GM23338 (cell line): ENCODE data around the gene PITX1. TPM values are rescaled to one million over a fixed set of nuclear protein-coding genes. Genes with fewer than 3 reads are reported as not detected.
A peak's percentile ranks its signal among the peaks of the same experiment; 100 is the strongest.

Experiments
- ATAC-seq: fragments of 200-7000 bp; cut with Tn5 transposase; 3 replicates; pipeline ENCODE4 v1.9.1; 2020
- DNase-seq: peaks from one replicate; pipeline ENCODE4 v3.0.0-alpha.2; 2015; ENCODE audit warnings: low spot score
- H2AFZ ChIP-seq: fragments of 200-600 bp; sonication (generic); 2 replicates; pipeline ENCODE4 v1.8.0; 2016; ENCODE audit warnings: antibody characterized with exemption, mild to moderate bottlenecking, moderate library complexity
- H3F3A ChIP-seq: fragments of 200-600 bp; sonication (generic); replicated peaks from 2 replicates; pipeline ENCODE4 v1.8.0; 2017; ENCODE audit warnings: antibody characterized with exemption, mixed run types, low read depth
- H3K27ac ChIP-seq: fragments of 200-600 bp; sonication (generic); 2 replicates; pipeline ENCODE4 v1.6.1; 2016; ENCODE audit warnings: low read depth
- H3K27me3 ChIP-seq: fragments of 200-600 bp; sonication (generic); 2 replicates; pipeline ENCODE4 v1.8.0; 2016; ENCODE audit warnings: mild to moderate bottlenecking, mixed run types, moderate library complexity; ENCODE audit not compliant: insufficient read depth
- H3K36me3 ChIP-seq: fragments of 200-600 bp; sonication (generic); 2 replicates; pipeline ENCODE4 v1.8.0; 2016; ENCODE audit warnings: mild to moderate bottlenecking; ENCODE audit not compliant: insufficient read depth
- H3K4me1 ChIP-seq: fragments of 200-600 bp; sonication (generic); 2 replicates; pipeline ENCODE4 v1.8.0; 2016; ENCODE audit warnings: mild to moderate bottlenecking, moderate library complexity; ENCODE audit not compliant: insufficient read depth
- H3K4me2 ChIP-seq: fragments of 200-600 bp; sonication (generic); 2 replicates; pipeline ENCODE4 v1.7.1; 2017; ENCODE audit warnings: mixed run types
- H3K4me3 ChIP-seq: fragments of 200-600 bp; sonication (generic); 2 replicates; pipeline ENCODE4 v1.6.1; 2016; ENCODE audit warnings: mixed run types
- H3K79me2 ChIP-seq: fragments of 200-600 bp; sonication (generic); replicated peaks from 2 replicates; pipeline ENCODE4 v1.8.0; 2017; ENCODE audit warnings: mild to moderate bottlenecking; ENCODE audit not compliant: insufficient read depth
- H3K9me2 ChIP-seq: fragments of 200-600 bp; sonication (generic); 2 replicates; pipeline ENCODE4 v1.8.0; 2017; ENCODE audit not compliant: insufficient read depth
- H4K20me1 ChIP-seq: fragments of 200-600 bp; sonication (generic); replicated peaks from 2 replicates; pipeline ENCODE4 v1.8.0; 2017; ENCODE audit warnings: mild to moderate bottlenecking; ENCODE audit not compliant: insufficient read depth
- H3K27ac Mint-ChIP-seq: 2 replicates; pipeline ENCODE4 v1.8.0; 2020; ENCODE audit warnings: inconsistent platforms, mild to moderate bottlenecking, moderate library complexity, mixed read lengths
- H3K27me3 Mint-ChIP-seq: 3 replicates; pipeline ENCODE4 v1.8.0; 2022; ENCODE audit warnings: low read depth, mild to moderate bottlenecking, moderate library complexity, mixed read lengths, inconsistent platforms; ENCODE audit not compliant: insufficient read depth, poor library complexity
- H3K36me3 Mint-ChIP-seq: 3 replicates; pipeline ENCODE4 v1.8.0; 2021; ENCODE audit warnings: low read depth, mild to moderate bottlenecking, inconsistent platforms, moderate library complexity, mixed read lengths
- H3K4me1 Mint-ChIP-seq: 3 replicates; pipeline ENCODE4 v1.8.0; 2020; ENCODE audit warnings: mild to moderate bottlenecking, inconsistent platforms, mixed read lengths
- H3K4me3 Mint-ChIP-seq: 3 replicates; pipeline ENCODE4 v1.8.0; 2021; ENCODE audit warnings: moderate library complexity, mild to moderate bottlenecking, inconsistent platforms, mixed read lengths
- H3K9me3 Mint-ChIP-seq: 3 replicates; pipeline ENCODE4 v1.8.0; 2020; ENCODE audit warnings: moderate library complexity, mild to moderate bottlenecking, inconsistent platforms, mixed read lengths
- EZH2 ChIP-seq: fragments of 200-600 bp; sonication (generic); IDR thresholded peaks from one replicate; pipeline ENCODE4 v1.8.0; 2017; ENCODE audit warnings: antibody characterized with exemption, mild to moderate bottlenecking, low read depth; ENCODE audit not compliant: unreplicated experiment
- EZH2phosphoT487 ChIP-seq: fragments of 200-600 bp; sonication (generic); IDR thresholded peaks from one replicate; pipeline ENCODE4 v1.8.1; 2018; ENCODE audit warnings: antibody characterized with exemption; ENCODE audit not compliant: unreplicated experiment
- ZNF114 ChIP-seq: fragments of 250-450 bp; sonication (Bioruptor Pico); IDR thresholded peaks from 2 replicates; pipeline ENCODE4 v1.5.0; 2020; ENCODE audit warnings: mild to moderate bottlenecking, moderate library complexity
- ZNF331 ChIP-seq: fragments of 250-450 bp; sonication (Bioruptor Pico); IDR thresholded peaks from 2 replicates; pipeline ENCODE4 v1.5.0; 2020; ENCODE audit warnings: low read depth, mild to moderate bottlenecking, moderate library complexity
- polyA plus RNA-seq: library from polyadenylated mRNA; unstranded; fragments of >200 nt; fragmentation: Nextera tagmentation; extraction: Ambion mirVana; gene quantifications from 2 replicates; pipeline ENCODE4 v1.2.1, GENCODE V29; 2016
- total RNA-seq: library from RNA; depleted of rRNA; stranded (reverse); fragments of >200 nt; shearing (Covaris generic); gene quantifications from 2 replicates; pipeline ENCODE4 v1.2.3, GENCODE V29; 2014
- TF ChIP-seq, protein P1 (sequence below): IDR thresholded peaks from one replicate; pipeline ENCODE4 v1.6.1; 2018; ENCODE audit warnings: antibody characterized with exemption; ENCODE audit not compliant: unreplicated experiment
- TF ChIP-seq, protein P2 (sequence below), 2 experiments: fragments of 200-600 bp in 1 of 2; sonication (generic) in 1 of 2; conservative IDR thresholded peaks; 2 replicates each; pipeline versions ENCODE4 v1.5.1 to v1.6.1; 2016 to 2017; ENCODE audit warnings: antibody characterized with exemption in 2 of 2, low read depth in 2 of 2, mild to moderate bottlenecking in 2 of 2, moderate library complexity in 1 of 2

PITX1 gene
- total and polyA plus RNA-seq, 2 experiments from 2014 or later, result not detected

DNA sequence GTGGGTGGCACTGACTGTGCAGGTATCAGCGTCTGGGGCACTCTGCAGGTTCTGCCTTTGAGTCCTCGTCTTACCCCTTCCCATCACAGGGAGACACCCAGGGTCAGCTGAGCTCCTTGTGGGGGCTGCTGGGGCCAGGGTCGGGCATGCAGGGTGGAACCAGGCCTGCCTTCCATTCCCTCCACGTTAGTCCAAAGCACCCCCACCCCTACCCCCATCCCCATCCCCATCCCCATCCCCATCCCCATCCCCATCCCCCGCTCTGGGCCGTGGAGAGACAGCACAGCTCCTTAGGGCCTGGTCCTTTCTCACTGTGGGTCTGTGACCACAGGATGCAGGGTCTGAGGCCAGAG, 1.6 kb upstream of the PITX1 start (continued):
- TF ChIP-seq, protein P1, sequence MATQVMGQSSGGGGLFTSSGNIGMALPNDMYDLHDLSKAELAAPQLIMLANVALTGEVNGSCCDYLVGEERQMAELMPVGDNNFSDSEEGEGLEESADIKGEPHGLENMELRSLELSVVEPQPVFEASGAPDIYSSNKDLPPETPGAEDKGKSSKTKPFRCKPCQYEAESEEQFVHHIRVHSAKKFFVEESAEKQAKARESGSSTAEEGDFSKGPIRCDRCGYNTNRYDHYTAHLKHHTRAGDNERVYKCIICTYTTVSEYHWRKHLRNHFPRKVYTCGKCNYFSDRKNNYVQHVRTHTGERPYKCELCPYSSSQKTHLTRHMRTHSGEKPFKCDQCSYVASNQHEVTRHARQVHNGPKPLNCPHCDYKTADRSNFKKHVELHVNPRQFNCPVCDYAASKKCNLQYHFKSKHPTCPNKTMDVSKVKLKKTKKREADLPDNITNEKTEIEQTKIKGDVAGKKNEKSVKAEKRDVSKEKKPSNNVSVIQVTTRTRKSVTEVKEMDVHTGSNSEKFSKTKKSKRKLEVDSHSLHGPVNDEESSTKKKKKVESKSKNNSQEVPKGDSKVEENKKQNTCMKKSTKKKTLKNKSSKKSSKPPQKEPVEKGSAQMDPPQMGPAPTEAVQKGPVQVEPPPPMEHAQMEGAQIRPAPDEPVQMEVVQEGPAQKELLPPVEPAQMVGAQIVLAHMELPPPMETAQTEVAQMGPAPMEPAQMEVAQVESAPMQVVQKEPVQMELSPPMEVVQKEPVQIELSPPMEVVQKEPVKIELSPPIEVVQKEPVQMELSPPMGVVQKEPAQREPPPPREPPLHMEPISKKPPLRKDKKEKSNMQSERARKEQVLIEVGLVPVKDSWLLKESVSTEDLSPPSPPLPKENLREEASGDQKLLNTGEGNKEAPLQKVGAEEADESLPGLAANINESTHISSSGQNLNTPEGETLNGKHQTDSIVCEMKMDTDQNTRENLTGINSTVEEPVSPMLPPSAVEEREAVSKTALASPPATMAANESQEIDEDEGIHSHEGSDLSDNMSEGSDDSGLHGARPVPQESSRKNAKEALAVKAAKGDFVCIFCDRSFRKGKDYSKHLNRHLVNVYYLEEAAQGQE, result no peak
- TF ChIP-seq EZH2phosphoT487 (no peak), ZNF331 (CRISPR knock-in tag) (no peak)
- TF ChIP-seq, protein P2, sequence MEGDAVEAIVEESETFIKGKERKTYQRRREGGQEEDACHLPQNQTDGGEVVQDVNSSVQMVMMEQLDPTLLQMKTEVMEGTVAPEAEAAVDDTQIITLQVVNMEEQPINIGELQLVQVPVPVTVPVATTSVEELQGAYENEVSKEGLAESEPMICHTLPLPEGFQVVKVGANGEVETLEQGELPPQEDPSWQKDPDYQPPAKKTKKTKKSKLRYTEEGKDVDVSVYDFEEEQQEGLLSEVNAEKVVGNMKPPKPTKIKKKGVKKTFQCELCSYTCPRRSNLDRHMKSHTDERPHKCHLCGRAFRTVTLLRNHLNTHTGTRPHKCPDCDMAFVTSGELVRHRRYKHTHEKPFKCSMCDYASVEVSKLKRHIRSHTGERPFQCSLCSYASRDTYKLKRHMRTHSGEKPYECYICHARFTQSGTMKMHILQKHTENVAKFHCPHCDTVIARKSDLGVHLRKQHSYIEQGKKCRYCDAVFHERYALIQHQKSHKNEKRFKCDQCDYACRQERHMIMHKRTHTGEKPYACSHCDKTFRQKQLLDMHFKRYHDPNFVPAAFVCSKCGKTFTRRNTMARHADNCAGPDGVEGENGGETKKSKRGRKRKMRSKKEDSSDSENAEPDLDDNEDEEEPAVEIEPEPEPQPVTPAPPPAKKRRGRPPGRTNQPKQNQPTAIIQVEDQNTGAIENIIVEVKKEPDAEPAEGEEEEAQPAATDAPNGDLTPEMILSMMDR (conservative IDR thresholded peaks at IDR 0.05; ENCODE audit: low read depth in 2 of 2), result no peak

DNA sequence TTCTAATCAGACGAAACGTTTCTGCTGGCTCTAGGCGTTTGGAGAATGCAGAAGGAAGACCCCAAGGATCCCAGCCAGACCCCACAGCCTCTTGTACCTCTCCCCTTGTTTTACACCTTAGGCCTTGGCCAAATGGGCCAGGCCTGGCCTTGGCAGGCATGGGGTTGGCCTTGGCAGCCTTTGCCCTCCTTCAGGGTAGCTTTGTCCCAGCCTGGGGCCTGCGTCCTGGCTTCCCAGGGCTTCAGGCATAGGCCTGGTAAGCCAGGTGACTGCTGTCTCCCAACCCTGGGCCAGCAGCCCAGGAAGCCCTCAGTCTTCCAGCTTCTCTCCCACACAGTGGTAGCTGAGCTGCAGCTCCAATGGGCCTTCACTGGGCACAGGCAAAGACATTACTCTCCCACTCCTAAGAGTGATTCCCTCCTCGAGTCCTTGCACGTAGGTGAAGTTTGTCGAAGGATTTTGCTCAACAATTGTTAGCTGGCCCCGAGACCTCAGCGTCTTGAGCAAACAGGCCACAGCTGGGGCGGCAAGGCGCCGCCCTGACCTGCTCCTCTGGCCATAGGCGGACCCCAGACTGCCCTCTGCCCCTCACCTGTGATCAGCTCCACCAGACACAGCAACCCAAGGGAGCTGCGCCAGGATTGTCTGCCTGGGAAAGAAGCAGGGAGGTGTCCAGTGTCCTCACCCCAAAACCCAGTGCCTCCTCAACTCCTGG, 1.1 kb upstream of the PITX1 start:
- no peak for TF ChIP-seq ZNF331 (CRISPR knock-in tag)
- TF ChIP-seq ZNF114 (CRISPR knock-in tag), result no peak
- TF ChIP-seq EZH2, result peak; percentile 65
- H3K27ac ChIP-seq, result no peak overlapping the region
- H3K4me3 ChIP-seq, result peak overlapping the region; percentile 62
- H3K79me2 ChIP-seq, result no peaks in the 10 kb centered on the region
- H3K36me3 Mint-ChIP-seq, result no peaks in the 10 kb centered on the region
- no peak overlapping the region for H2AFZ ChIP-seq
- peaks cover 89% of the 10 kb centered on the region for H3K27me3 Mint-ChIP-seq
- H4K20me1 ChIP-seq, result peaks cover 17% of the 10 kb centered on the region
- H3K4me3 Mint-ChIP-seq, result peak overlapping the region; percentile 74
- peaks cover 7% of the 10 kb centered on the region for H3F3A ChIP-seq
- ATAC-seq (no peak; the same call in 2 of the 3 replicates), DNase-seq (no peak)
- peaks cover 27% of the 10 kb centered on the region; the same call in 1 of the 2 replicates for H3K4me1 ChIP-seq
- no peak overlapping the region for H3K27ac Mint-ChIP-seq
- H3K36me3 ChIP-seq, result no peaks in the 10 kb centered on the region
- H3K4me1 Mint-ChIP-seq, result peaks cover 26% of the 10 kb centered on the region
- H3K27me3 ChIP-seq, result peaks cover 99% of the 10 kb centered on the region
- H3K9me2 ChIP-seq, result no peaks in the 10 kb centered on the region
- peaks cover 7% of the 10 kb centered on the region; the same call in 2 of the 3 replicates for H3K9me3 Mint-ChIP-seq
- peak overlapping the region; percentile 88 for H3K4me2 ChIP-seq
